RKO (cell line): ENCODE measurements around the gene FPR2.
"Not testable (repeated sequence)": the region's sequence is repeated elsewhere in the genome, so short reads cannot be mapped to it uniquely, and the experiment has no call there.

Experiments used
- DNase-seq: peaks from one replicate; pipeline ENCODE4 v3.0.0-alpha.2; 2016; ENCODE audit warnings: low spot score

Gene FPR2

DNA sequence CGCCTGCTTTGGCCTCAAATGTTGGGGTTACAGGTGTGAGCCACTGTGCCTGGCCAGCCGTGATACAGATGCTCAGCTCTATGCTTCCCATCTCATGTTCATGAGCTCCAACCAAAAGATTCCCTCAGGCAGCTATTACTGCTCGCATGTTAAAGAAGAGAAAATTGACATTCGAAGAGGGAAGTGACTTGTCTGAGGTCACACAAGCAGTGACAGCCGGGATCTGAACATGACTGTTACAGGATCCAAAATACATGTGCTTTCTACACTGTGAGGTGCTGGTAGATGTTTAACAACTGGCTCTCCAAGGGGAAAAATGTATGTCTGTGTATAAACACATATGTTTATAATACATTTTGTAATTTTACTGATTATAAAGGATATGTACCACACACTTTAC, 20.6 kb upstream of the FPR2 start:
- no peak for DNase-seq

GRCh38 chr19:51742789-51743188, 18.2 kb upstream of the FPR2 start:
- DNase-seq: peak; percentile 3

- DNase-seq: no peak
These were observed 17.6 kb upstream of the FPR2 start for GRCh38 chr19:51743405-51743804.

DNA sequence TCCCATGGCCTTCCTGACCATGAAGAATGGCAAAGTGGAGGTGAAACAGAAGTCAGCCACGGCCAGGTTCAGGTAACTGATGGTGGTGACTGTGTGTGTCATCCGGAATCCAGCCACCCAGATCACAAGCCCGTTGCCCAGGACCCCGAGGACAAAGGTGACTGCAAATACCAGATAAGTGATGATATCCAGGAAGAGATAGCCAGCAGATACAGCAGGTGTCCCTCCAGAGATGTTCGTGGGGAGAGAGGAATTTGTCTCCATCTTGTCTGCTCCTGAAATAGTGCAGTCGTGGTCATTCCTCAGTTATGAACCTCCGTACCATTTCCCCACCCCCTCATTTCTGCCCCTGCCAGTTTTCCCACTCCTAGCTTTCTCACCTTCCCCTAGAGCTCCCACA, 14.2 kb upstream of the FPR2 start:
- no peak for DNase-seq

DNA sequence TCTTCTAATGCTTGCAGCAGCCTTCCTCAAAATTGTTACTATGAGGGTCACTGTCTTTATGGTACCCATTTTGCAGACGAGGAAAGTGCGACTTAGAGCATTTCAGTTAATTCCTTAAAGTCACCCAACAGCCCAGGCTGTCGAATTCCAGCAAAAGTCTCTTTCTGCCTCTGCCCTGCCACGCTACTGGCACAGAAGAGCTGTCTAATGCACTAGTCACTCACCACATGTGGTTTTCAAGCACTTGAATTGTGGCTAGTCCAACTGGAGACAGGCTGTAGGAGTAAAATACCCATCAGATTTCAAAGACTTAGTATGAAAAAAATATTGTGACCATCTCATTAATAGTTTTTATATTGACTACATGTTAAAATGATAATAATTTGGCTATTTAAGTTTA, 11.0 kb upstream of the FPR2 start:
- peak; percentile 19 for DNase-seq

- DNase-seq: no peak
These were observed 10.4 kb upstream of the FPR2 start for GRCh38 chr19:51750400-51751094.

DNA sequence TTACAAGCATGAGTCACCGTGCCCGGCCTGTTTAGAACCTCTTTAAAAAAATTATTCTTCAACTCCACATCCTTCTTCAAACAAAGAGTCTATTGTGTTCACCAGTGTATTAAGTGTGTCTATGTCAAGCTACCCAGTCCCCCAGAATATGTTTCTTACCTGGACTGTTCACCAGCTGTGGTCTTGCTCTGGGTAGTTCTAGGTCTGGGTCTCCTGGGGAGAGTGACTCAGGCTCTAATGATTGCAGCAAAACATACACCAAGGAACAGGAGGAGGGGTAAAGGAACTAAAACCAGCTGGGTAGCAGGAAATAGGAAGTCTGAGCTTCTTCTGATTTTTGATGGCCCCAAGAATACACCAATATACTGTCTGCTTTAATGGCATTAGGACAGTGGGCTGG, 9.3 kb upstream of the FPR2 start, which contains the start of gene FPR1:
Gene FPR1, minus strand, starts transcription at position 224 of the 400 bp plus-strand sequence. CDS start 4,884 bp downstream, outside the sequence.
- DNase-seq: no peak

DNA sequence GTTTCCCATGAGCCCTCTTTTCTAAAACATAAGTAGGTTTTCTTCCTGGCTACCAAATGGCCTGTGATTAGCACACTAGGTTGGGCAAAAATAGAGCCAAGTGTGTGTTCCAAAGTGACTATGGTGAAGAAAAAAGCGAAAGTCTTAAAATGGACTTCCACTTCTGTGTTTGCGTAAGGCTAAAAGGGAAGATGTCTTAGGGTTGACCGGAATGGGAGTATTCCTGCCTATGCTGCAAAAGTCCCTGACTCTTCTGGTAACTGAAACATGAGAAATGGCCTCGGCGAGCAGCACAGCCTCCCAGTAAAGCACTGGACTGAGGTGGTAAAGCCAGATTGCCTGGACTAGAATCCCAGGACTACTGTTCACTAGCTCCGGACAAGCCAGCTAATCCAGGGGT, 6.9 kb upstream of the FPR2 start:
- DNase-seq: no peak

DNA sequence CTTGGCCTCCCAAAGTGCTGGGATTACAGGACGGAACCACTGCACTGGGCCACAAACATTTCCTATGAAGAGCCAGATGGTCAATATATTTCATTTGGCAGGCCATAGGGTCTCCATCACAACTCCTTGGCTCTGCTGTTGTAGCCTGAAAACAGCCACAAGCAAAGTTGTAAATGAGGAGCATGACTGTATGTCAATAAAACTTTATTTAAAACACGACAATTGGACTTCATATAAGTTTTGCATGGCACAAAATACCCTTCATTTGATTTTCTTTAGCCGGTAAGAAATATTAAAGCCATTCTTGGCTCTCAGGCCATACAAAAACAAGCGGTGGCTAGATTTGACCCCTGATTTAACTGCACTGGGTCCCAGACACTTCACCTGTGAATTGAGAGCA, 6.2 kb upstream of the FPR2 start:
- no peak for DNase-seq

DNA sequence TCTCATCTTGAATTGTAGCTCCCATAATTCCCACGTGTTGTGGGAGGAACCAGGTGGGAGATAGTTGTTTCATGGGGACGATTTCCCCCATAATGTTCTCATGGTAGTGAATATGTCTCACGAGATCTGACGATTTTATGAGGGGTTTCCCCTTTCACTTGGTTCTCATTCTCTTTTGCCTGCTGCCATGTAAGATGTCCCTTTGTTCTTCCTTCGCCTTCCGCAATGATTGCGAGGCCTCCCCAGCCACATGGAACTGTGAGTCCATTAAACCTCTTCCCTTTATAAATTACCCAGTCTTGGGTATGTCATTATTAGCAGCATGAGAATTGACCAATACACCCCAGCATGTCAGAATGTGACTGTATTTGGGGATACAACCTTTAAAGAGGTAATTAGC, 5.4 kb upstream of the FPR2 start:
- DNase-seq: no peak

GRCh38 chr19:51761696-51762095, 716 bp downstream of the FPR2 start:
- no peak for DNase-seq

GRCh38 chr19:51765086-51765485, 4.1 kb downstream of the FPR2 start:
- DNase-seq: no peak

- no peak for DNase-seq
These were observed 5.5 kb downstream of the FPR2 start for GRCh38 chr19:51766461-51766860.

GRCh38 chr19:51771376-51772130, 10.6 kb downstream of the FPR2 start:
- no peak for DNase-seq

DNA sequence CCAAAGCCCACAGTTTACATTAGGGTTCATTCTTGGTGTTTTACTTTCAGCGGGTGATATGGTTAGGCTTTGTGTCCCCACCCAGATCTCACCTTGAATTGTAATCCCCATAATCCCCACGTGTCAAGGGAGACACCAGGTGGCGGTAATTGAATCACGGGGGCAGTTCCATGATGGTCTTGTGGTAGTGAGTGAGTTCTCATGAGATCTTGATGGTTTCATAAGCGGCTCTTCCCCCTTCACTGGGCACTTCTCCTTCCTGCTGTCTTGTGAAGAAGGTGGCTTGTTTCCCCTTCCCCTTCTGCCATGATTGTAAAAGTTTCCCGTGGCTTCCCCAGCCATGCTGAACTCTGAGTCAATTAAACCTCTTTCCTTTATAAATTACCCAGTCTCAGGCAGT, 12.0 kb downstream of the FPR2 start:
- DNase-seq: no peak

GRCh38 chr19:51776561-51776960, 15.6 kb downstream of the FPR2 start:
- DNase-seq: not testable (repeated sequence)

DNA sequence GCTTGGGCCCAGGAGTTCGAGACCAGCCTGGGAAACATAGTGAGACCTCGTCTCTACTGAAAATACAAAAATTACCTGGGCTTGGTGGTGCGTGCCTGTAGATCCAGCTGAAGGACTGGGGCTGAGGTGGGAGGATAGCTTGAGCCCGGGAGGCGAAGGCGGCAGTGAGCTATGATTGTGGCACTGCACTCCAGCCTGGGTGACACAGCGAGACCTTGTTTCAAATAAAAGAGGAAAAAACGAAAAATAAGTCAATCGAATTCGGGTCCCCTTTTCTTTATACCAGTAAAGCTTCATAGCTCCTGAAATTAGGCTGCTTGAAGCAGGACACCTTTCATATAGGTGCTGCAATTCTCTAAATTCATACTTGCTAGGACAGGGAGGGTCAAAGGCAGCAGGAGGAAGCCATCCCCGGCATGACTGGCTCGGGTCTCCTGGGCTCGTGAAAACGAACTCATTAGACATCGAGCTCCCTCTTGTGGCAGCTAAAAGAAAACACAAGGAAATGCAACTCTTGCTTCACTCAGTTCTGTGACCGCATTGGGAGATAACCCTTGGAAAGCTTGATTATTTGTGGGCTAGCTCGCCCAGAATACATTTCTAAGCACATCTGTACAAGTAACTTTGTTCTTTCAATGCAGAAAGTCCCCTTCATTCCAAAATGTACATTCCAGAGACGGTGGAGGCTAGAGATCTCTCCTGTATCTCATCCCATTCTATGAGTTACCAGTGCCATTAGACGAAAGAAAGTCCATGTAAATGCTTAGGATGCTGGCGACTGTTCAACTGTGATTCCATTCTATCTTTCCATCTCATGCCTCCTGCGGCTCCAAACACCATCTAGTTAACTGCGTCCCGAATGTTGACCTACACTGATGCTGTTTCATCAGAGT, 16.8 kb downstream of the FPR2 start:
- DNase-seq: peak; percentile 87

GRCh38 chr19:51779181-51779580, 18.2 kb downstream of the FPR2 start:
- no peak for DNase-seq

DNA sequence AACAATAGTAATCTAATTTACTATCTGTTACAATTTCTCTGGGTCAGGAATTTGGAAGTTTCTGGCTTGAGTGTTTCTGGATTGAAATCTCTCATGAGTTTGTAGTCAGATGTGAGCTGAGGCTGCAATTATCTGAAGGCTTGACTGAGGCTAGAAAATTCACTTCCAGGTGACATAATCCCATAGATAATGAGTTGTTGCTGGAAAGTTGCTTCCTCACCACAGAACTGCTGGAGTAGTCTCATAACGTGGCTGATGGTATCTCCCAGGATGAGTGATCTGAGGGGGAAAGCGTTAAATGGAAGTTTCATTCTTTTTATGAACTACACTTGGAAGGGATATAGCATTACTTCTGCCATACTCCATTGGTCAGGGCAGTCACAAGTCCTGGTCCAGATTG, 18.7 kb downstream of the FPR2 start:
- DNase-seq: no peak

DNA sequence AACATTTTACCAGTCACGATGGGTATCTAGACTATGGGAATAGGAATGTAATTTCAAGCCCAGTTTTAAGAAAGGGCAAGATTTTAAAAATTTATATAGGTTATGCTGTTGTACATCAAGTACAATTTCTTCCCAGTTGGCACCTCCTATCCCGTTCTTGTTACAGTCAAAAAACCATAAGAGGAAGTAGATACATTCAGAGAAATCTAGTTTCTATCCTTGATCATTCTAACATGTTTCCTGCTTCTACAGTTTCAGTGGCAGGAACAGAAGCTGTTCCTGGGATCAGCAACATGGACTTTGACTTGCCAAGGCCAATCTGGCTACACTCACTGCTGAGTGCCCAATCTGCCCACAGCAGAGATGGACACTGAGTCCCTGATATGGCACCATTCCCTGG, 19.3 kb downstream of the FPR2 start:
- DNase-seq: no peak

DNA sequence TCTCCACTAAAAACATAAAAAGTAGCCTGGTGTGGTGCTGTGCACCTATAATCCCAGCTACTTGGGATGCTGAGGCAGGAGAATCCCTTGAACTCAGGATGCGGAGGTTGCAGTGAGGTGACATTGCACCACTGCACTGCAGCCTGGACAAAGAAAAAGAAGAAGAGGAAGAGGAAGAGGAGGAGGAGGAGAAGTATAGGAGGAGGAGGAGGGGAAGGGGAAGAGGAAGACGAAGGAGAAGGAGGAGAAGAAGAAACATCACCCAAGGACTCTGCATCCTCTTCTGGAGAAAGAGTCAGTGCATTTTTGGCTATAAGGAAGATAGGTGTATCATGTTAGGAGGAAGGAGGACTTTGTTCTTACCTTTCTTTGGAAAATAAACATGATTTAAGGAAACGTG, 21.0 kb downstream of the FPR2 start:
- DNase-seq: no peak

DNA sequence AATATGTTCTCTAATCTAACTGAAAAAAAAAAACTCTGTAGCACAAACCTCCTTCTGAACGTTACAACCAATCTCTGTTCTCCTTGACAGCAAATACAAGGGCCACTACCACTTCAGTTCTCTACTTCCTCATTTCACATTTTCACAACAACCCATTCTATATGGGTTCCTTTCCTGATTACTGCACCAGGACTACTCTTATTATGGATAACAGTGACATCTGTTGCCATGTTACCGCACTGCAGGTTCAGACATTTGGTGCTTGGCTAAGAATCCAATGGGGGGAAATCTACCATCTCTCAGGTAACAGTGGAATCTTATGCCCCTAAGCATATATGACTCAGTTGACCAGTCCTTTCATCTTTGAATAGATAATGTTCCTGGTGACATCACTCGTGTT, 22.4 kb downstream of the FPR2 start:
- DNase-seq: peak; percentile 62
